NCI-H446 (cell line): ENCODE results near the gene IL18.
"Not testable (repeated sequence)": the region's sequence is repeated elsewhere in the genome, so short reads cannot be mapped to it uniquely, and the experiment has no call there.

Source experiments
- DNase-seq, 2 experiments: peaks; one replicate each; lab custom pipeline; 2025; lab: John Stamatoyannopoulos, UW

IL18 gene

DNA sequence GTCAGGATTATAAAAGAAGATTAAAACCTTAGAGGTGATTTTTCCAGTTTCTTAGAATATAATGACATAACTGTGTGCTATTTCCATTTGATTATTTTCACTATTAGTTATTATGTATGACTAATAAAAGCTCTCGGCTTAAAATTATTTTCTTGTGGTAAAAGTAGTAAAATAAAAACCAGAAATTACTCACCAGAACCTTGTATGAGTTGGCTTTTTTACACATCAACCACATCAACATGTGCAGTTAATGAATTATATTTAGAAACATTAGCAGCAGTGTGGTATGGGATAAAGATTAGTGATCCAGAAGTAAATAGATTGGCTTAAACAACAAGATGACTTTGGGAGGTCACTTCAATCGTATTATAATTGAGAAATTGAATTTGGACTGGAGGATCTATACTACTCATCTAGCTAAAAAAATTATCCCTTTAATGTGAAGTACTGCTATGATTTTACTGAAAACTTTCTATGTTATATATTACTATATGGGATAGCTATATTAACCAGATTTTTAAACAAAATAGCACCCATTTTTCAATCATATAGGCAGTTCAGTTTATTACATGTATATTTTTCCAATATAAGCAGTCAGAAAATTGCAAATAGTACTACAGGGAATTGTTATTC lies 8.6 kb upstream of the IL18 start:
- no peak for DNase-seq

DNA sequence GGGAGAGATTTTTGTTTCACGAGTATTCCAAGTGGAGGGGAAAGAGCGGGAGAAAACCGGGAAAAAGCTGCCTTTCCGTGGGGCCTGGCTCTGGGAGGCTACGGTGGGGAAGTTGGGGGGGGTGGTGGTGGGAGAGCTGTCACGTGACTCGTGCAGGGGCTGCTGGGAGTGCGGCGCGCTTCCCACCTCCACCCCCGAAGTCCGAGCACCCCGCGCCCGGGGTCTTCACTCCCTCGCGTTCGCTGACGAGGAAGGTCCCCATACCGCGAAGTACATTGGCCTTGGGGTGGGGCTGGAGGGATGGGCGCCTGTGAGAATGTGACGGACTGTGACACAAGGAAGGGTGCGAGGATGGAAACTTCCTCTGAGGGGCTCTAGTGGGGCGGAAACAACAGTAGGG lies 3.3 kb upstream of the IL18 start, which contains the start of gene TEX12:
Gene TEX12, plus strand, starts transcription at position 228 of the 400 bp plus-strand sequence. CDS start 1,897 bp downstream, outside the sequence.
- DNase-seq, result no peak

DNA sequence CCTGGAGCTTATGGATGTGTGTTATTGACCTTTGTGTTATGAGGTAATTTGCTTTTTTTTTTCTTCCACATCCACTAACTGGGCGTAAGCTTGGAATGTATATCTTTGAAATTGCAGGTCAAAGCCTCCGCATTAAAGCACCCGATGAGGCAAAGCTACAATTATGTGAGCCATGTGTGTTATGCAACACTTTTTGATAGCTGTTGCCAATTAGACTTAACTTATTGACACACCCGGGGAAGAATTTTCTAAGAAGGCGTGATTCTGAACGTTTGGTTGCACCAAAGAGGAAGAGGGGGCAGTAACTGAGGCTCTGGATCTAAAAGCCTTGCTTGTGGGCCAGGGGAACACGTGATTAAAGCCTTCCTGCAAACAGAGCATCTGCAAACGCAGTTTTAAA lies 2.7 kb upstream of the IL18 start:
- no peak for DNase-seq

DNA sequence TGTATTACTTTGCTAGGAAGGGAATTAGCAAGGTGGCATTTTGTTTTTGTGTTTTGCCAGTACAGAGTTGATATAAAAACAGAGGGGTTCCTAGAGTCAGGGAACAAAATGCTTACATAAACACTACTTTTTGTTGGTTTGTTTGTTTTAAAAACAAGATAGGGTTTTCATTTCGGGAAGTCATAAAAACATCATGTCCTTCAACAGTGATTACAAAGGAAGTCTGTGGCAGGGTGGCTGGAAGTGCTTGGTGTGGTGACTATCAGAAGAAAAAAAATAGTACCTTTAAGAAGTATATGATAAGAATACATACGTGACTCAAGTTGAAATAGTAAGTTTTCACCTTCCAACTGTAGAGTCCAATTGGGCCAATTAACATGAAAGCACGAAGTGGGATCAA lies 1.2 kb upstream of the IL18 start:
- DNase-seq, result no peak

DNA sequence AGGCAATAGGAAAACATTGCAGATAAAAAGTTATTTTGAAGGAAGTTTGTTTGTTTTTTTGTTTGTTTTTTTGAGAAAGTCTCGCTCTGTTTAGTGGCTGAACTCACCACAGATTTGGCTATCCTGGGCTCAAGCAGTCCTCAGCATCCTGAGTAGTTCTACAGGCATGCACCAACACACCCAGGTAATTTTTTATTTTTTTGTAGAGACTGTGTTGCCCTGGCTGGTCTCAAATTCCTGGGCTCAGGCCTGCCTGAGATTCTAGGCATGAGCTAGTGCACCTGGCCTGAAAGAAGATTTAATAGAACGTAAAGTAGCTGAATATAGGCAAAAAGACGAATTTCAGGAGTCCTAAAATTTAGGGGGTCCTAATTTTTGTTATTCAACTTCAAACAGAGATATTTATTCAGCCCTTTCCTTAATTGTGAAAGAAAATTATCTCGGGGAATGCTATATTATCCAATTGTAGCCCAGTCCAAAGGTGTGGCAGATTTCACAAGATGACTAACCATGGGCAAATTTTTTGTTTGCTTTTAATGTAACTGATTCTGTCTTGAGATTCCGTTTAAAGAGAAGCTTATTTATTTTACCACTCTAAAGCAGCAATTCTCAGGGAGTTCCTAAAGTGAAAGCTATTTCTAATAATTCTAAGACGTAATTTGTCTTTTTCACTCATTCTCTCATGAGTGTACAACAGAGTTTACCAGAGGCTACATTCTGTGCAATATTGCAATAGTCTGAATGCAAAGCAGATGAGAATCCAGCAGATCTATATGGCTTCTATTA lies 940 bp downstream of the IL18 start:
- DNase-seq, result no peak

DNA sequence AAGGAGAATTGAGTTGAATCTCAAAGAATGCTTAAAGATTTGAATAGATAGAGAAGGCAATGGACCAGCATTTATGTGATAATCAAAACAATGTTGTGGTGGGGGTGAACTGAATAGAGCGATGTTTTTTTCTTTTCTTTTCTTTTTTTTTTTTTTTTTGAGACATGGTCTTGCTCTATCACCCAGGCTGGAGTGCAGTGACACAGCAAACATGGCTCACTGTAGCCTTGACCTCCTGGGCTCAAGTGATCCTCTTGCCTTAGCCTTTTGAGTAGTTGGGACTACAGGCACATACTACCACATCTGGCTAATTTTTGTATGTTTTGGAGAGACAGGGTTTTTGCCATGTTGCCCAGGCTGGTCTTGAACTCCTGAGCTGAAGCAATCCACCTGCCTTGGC lies 1.7 kb downstream of the IL18 start:
- DNase-seq, result not testable (repeated sequence)

DNA sequence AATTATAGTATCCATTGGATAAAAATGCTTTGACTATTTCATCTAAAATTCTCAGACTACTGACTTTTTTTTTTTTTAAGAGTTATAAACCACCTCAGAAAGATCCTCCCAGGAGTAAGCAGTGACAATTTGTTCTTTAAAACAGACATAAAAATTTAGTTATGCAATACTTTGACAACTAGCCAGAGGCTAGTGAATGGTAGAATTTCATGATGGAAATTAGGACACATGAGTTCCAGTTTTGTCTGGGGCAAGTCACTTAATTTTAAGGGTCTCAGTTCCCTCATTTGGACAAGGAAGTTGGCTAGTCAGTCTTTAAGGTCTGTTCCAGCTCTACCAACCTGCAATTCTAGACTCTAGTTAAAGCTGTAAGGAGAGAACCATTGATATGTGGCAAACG lies 2.9 kb downstream of the IL18 start:
- no peak for DNase-seq

DNA sequence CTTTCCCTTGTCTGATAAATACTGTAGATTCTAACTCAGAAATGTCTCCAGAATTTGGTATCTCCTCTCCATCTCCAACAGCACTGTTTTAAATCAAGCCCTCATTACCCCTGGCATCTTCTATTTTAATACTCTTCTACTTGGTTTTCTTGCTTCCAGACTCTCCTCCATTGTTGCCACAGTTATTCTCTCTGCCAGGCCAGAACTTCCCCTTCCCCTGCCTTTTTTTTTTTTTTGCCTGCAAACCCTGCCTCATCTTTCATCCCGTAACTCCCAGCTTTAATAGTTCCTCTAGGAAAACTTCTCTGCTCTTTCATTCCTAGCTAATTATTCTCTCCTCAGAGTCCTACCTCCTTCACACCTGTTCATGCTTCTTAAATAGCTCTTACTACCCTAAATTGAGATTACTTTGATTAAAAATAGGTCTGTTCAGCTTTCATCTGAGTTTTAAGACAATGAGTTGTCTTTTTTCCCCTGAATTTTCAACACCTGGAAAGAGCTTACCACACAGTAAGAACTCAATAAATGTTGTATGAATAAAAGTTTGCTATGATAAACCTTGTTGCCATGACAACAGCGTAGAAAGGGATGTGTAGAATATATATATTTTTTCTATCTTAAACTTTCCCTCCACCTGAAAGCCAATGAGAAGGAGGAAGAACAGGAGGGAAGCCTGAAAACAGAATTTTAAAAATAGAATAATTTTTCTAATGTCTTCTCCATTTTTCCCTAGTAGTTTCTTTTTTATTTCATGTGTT lies 3.6 kb downstream of the IL18 start:
- DNase-seq, result no peak

DNA sequence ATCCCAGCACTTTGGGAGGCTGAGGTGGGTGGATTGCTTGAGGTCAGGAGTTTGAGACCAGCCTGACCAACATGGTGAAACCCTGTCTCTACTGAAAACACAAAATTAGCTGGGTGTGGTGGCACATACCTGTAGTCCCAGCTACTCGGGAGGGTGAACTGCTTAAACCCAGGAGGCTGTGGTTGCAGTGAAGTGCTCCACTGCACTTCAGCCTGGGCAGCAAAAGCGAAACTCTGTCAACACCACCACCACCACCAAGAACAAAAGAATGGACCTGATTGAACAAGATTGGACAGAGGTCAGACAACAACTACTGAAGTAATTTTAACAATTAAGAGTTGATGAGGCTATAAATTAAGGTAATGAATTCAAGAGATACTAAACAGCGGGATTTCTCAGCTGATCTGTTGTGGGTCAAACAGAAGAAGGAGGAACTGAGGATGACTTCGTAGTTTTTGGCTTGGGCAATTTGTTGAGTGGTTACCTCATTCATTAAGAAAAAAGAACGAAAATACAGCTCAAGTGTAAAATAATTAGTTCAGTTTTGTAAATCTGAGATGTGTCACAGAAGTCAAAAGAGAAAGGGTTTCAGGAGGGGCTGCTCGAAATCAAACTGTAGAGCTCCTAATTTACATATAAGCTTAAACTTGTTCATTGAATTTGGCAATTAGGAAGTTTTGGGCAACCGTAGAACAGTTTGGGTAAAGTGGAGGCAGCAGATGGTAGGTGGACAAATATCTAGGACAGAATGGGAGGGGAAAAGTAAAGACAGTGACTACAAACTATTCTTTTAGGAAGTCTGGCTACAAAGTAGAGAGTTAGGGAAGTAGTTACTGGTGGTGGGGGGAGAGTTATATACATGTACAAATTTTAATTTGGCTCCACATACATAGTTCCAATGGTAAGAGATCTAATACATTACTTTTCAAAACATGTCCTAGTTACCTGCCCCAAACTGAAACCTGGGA lies 4.5 kb downstream of the IL18 start:
- no peak for DNase-seq

DNA sequence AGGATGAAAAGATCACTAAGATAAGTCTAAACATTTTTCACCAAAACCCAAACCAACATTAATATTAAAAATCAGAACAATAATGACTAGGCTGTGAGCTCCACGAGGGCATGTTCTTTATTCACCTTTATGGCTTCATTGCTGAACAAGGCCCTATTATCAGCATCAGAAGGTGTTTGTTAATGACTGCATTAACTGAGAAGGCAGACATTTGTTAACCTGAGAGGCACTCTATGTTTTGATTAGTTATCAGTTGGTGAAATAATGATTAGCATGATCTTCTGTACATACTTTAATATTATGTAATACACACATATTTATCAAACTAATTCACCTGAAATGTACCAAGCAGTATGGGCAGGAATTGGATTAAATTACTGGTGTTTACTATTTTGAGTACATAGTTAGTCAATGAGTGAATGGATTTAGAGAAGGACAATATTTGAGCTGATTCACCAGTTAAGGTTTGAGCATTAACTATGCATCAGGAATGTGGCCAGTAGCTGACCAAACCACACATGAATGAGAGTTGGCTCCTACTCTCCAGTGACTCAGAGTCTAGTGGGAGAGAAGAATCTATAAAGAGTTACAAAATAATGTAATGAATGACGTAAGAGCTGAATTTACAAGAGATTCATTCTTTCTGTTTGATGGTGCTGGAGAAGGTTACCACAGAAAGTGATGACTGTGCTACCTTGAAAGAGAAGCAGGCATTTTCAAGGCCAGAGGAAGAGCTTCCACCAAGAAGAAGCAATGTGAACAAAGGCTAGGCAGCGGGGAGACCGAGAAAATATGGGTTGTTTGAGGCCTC lies 6.7 kb downstream of the IL18 start:
- DNase-seq, result no peak

DNA sequence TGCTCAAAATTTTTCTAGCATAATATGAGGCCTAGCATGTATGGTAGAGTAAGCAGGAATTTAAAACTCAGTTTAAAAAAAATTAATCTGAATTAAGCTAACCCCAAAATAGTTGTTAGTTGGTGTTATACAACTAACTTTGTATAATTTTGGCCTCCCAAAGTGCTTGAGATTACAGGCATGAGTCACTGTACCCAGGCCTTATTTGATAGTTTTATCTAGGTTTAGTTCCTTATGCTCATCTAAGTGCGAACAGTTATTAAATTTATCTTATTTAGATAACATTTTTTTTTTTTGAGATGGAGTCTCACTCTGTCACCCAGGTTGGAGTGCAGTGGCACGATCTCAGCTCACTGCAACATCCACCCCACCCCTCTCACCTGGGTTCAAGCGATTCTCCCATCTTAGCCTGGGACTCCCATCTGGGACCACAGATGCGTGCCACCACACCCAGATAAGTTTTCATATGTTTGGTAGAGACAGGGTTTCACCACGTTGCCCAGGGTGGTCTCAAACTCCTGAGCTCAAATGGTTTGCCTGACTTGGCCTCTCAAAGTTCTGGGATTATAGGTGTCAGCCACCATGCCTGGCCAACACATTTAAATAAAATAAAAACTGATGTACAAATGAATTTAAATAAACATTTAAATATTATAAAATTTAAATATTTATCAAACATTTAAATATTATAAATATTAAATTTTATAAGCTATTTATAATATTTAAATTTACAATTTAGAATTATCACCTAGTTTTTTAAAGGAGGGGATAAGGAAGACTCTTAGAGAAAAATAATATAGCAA lies 7.5 kb downstream of the IL18 start:
- no peak for DNase-seq

DNA sequence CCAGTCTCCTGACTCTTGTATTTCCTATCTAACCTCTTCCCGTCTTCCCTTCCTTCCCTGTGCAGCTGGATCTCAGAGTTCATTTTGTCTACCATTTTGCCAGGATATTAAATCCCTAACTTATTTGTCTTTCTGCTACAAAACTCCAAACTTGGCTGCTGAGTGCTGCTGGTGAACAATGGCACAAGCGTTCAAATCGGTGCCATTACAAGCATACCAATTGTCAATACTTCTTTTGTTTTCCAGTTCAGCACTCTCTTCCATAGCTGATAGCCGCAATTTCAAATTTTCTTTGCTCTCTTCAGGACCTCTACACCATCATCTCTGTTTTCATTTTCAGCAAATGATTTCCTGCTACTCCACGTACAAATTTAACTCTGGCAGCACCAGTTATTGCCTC lies 13.4 kb downstream of the IL18 start:
- DNase-seq, result no peak

DNA sequence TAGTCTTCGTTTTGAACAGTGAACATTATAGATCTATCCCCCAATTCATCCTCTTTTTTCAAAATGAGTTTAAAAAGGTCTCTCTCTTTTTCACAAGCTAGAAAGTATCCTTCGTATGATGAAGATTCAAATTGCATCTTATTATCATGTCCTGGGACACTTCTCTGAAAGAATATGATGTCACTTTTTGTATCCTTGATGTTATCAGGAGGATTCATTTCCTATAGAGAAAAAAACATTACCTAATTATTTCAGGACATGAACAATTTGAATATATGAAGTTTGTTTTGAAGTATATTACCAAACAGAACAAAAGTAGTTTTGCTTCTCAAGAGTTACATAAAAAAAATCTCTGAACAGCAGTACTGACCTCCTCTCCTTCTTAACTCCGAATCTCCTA lies 20.3 kb downstream of the IL18 start:
- DNase-seq, result no peak

DNA sequence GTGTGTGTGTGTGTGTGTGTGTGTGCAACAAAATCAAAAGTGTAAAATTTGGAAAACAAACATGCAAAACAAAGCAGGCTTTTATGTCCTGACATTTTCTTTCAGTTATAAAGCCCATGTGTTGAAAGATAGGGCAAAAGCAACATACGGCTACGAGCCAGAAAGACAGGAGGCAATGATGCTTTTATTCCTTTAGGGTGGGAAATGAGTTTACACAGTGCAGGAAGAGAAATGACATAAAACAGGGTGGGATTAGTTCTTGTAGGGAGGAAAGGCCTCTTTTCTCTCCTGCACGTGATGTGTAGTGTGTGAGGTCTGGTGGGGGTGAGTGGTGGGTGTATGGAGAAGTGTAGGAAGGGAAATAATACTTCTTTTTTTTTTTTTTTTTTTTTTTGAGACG lies 29.4 kb downstream of the IL18 start:
- DNase-seq, result no peak

DNA sequence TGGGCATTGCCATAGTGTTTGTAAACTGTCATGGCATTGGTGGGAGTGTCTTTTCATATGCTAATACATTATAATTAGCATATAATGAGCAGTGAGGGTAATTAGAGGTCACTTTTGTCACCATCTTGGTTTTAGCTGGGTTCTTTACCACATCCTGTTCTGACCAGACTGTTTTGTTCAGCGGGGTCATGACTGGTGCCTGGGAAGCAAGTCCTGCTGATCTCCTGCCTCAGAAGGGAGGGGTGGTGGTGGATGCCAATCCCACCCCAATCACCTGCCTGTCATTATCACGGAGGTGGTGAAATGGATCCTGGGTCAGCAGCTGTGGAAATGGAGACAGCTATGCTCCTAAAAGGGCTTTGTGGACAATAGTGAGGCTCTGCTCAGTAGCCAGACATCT lies 31.2 kb downstream of the IL18 start:
- no peak for DNase-seq

DNA sequence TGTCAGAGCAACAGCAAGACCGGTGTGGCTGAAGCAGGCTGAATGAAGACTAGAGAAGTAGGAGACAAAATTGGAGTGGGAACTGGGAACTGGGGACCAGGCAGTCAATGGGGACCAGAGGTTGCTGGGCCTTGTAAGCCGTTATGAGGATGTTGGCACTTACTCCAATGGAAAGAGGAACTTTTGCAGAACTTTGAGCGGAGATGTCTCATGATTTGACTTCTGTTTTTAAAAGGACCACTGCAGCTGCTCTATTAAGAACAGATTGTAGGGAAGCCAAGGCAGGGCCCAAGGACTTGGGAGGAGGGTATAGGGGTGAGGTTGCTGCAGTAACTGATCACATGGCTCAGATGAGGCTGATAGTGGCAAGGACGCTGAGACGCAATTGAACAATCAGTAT lies 34.2 kb downstream of the IL18 start:
- DNase-seq, result no peak

DNA sequence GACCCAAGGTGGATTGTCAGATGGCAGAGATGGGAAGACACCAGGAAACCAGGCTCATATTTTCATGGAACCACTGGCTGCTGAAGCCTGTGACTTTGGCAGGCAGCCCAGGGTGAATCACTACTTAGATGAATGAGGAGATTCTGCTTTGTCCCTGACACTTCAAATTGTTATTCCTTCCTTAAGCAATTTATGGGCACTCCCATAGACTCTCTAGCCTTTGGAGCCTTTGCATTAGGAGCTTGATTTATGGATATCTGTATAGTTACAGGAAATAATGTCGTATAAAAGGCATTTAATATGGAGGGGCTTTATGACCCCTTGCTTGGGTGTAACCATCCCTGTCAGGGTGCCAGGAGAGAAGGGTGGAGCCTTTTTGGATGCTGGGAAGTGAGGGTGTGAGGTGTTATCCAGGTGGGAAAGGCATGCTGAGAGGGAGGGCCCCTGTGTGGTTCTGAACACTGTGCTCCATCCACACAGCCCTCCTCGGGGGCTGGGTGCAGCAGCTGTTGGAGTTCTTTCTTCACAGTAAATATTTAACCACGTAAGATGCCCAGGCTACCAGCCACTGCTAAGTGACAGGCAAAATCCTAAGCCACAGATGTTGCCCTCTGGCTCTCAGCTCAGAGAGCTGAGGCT lies 35.3 kb downstream of the IL18 start:
- peak; percentile 35 to 71 for DNase-seq

DNA sequence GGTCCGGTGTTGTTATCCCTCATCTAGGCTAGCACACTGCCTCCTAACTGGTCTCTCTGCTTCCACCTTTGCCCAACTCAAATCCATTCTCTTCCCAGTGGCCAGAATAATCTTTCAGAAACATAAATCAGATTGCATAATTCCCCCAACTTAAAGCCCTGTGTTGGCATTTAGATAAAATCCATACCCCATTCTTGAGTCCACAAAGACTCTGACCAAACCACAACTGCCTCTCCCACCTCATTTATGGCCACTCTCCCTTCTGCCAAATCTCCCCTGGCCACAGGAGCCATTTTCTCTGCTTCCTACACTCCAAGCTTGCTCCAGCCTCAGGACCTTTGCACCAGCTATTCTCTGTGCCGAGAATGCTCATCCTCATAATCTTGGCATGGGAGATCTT lies 36.8 kb downstream of the IL18 start:
- DNase-seq, result no peak

DNA sequence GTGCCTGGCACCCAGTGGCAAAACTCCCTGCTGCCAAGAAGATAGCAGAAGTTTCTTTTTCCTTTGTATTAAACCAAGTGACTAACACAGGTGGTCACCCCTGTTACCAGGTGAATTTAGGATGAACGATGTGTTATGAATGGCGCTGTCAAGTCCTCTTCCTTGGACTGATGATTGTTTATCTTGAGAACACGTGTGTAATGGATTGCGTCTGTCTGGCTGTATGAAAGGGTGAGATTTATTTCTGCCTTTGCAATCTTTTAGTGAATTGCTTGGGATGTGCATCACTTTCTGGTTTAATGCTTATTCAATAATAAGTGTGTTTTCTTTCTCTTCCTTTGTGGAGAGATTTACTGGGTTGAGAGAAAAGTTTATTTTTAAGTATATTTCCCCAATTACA lies 40.8 kb downstream of the IL18 start:
- DNase-seq, result no peak
